ENCODE data around the gene AIFM3.

DNA sequence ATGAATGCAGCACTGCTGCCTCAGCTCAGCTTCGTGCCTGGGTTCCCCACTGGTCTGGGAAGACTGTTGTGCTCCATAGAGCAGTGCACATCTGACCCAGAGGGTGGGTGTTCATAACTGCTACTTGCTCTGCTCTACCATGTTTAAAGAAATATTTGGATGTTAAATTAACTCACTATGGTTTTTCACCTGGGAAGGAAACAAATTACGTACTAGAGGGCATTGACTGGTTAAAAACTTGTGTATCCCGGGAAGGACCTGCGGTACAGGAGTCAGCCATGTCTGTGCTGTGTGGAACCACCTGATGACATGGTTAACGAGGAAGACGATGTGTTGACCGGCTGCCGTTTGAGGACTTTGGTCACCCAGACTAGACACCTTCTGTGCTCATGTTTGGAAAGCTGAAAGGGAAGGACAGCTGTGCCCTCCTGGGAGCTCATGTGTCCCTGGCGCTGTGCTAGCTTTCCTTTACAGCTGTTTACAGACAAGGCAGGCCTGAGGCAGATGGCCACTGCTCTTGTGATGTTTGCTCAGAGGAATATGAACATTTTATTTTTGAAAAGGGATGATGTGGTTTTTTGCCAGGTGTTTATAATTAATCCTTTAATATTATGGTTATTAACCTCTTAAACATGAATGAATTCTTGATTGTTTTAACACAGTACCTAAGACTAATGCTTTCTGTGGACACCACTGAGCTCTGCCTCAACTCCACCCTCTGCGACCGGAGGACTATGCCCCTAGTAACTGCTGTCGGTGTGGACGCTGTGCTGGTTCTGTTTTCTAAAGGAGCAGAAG, 14.3 kb upstream of the AIFM3 start:
- TF ChIP-seq CTCF (conservative IDR thresholded peaks at IDR 0.05; ENCODE audit: low read length) (no peak), EZH2phosphoT487 (IDR thresholded peaks at IDR 0.05; ENCODE audit: borderline replicate concordance) (no peak)
